ENCODE results near the gene SYP.

GRCh38 chrX:49205443-49205842, 5.5 kb upstream of the SYP start:
- TF ChIP-seq CTCF (IDR thresholded peaks at IDR 0.05) = no peak
- no peak for TF ChIP-seq POLR2A (IDR thresholded peaks at IDR 0.05)
